ENCODE data around the gene TRANK1. TPM values are rescaled to one million over a fixed set of nuclear protein-coding genes. Genes with fewer than 3 reads are reported as not detected.

TRANK1 gene
- total and polyA plus RNA-seq, 2 of the 4 experiments (the other 2 are of a cell fraction): 7.9 to 12.7 TPM

DNA sequence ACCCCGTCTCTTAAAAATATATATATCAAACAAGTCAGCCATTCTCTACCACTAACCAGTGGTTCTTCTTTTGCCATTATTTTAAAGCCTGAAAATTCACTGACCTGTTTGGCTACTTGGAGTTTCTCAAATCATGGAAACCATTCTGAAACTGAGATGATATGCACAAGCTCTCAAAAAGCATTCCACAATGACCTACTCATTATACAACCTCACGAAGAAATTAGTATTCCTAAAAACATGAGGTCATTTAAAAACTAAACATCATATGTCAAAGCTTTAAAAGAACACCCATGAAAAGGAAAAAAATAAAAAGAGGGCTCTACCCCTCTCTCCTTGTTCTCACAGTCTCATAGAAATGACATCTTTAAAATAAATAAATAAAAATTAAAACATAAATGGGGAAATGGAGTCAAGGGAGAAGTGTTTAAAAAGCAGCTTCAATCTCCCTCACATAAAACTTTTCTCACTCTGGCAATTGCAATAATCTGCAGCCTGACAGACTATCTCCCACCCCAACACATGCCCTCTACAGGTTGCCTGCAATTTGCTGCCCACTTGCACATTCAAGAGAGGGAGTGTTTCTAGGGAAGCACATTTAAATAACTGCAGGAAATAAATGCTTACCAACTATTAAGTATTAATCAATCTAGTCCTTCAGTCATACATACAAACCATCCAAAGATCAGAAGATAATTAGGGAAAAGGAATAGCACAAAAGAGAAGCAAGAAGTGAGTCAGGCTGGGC, 73.3 kb downstream of the TRANK1 start:
- Histone ChIP-seq H4K8ac (ENCODE audit: low read depth in 2 of 2, low read length in 2 of 2) (no peak overlapping the region), H2BK120ac (ENCODE audit: low read depth, low read length) (no peak overlapping the region), H3K14ac (replicated peaks; ENCODE audit: low read depth, low read length) (no peak overlapping the region), H3K23ac (ENCODE audit: low read depth, low read length) (no peak overlapping the region), H3K9me1 (ENCODE audit: insufficient read depth, low read length) (no peaks in the 10 kb centered on the region), H2BK15ac (ENCODE audit: low read depth, low read length) (no peak overlapping the region), H3K4me1 (ENCODE audit: control insufficient read depth, insufficient read depth, low read length) (no peaks in the 10 kb centered on the region), H2AK9ac (replicated peaks; ENCODE audit: low read depth, low read length, poor library complexity) (no peak overlapping the region), H3K36me3 (ENCODE audit: control insufficient read depth, insufficient read depth, low read length) (0 out of 2 replicates have a peak, but pooled peaks cover 1% of the 10 kb centered on the region), H3K18ac (ENCODE audit: low read depth, low read length) (no peak overlapping the region), H2BK20ac (ENCODE audit: low read depth, low read length) (no peak overlapping the region), H3K9me3 (ENCODE audit: control insufficient read depth, insufficient read depth, low read length) (no peaks in the 10 kb centered on the region), H4K91ac (ENCODE audit: insufficient read depth, low read depth, low read length) (no peak overlapping the region), H3K79me1 (ENCODE audit: low read depth in 1 of 2, low read length in 2 of 2) (no peaks in the 10 kb centered on the region), H3K27me3 (ENCODE audit: control insufficient read depth, insufficient read depth, low read length) (no peaks in the 10 kb centered on the region), H3K4me3 (ENCODE audit: insufficient read depth, low read depth, low read length) (no peak overlapping the region), H2AFZ (replicated peaks; ENCODE audit: low read length, poor library complexity) (no peak overlapping the region), H4K5ac (ENCODE audit: low read depth, low read length) (no peak overlapping the region), H2BK5ac (ENCODE audit: low read depth, low read length, poor library complexity, severe bottlenecking) (no peak overlapping the region), H3K4me2 (ENCODE audit: low read depth, low read length) (no peak overlapping the region), H3K56ac (ENCODE audit: extremely low read depth, insufficient read depth, low read length) (no peak overlapping the region), H2AK5ac (ENCODE audit: low read depth, low read length) (no peak overlapping the region), H4K20me1 (ENCODE audit: insufficient read depth, low read length) (no peaks in the 10 kb centered on the region), H3K27ac (ENCODE audit: insufficient read depth, low read length) (no peak overlapping the region), H3K9ac (ENCODE audit: low read depth, low read length) (no peak overlapping the region), H3K4ac (ENCODE audit: low read depth, low read length) (no peak overlapping the region)
- in situ Hi-C loops (cut with MboI; ENCODE audit: low sequenced_read_pairs) (no loop called here), intact Hi-C loops (cut with micrococcal nuclease) (no loop called here), dilution Hi-C loops (cut with HindIII; ENCODE audit: low sequenced_read_pairs, unreplicated experiment) (no loop called here)
- WGBS, 2 experiments (ENCODE audit: extremely low coverage in 2 of 2, insufficient read length in 1 of 2): no CpG with 5 or more reads among the region's 2 CpGs
- ATAC-seq (ENCODE audit: low read depth) (peak; percentile 77), DNase-seq (peak; percentile 65)
- no TSS peak for BruUV-seq (replicated peaks)
- ChIA-PET POLR2A (ENCODE audit: unreplicated experiment) (no interaction called here), CTCF (interaction anchor here (1.5 kb wide), 1 partner anchor 13 kb away, joined by 3 read pairs; no protein-coding TSS in a partner anchor)
- TF ChIP-seq, protein P1, sequence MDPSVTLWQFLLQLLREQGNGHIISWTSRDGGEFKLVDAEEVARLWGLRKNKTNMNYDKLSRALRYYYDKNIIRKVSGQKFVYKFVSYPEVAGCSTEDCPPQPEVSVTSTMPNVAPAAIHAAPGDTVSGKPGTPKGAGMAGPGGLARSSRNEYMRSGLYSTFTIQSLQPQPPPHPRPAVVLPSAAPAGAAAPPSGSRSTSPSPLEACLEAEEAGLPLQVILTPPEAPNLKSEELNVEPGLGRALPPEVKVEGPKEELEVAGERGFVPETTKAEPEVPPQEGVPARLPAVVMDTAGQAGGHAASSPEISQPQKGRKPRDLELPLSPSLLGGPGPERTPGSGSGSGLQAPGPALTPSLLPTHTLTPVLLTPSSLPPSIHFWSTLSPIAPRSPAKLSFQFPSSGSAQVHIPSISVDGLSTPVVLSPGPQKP (IDR thresholded peaks at IDR 0.05; ENCODE audit: borderline replicate concordance, low read depth, low read length): no peak
- TF ChIP-seq RAD21 (IDR thresholded peaks at IDR 0.05; ENCODE audit: low read length) (no peak), MAZ (IDR thresholded peaks at IDR 0.05; ENCODE audit: borderline replicate concordance, low read depth, low read length) (no peak), MXI1 (IDR thresholded peaks at IDR 0.05; ENCODE audit: borderline replicate concordance, low read depth, low read length) (no peak), RCOR1 (IDR thresholded peaks at IDR 0.05; ENCODE audit: insufficient replicate concordance, low read length) (no peak), CHD1 (IDR thresholded peaks at IDR 0.05; ENCODE audit: low read depth, low read length) (no peak), MAFK (IDR thresholded peaks at IDR 0.05; ENCODE audit: low read depth, low read length) (no peak), FOS (IDR thresholded peaks at IDR 0.05; ENCODE audit: low read depth, low read length) (no peak), BHLHE40 (IDR thresholded peaks at IDR 0.05; ENCODE audit: low read depth, low read length) (no peak), NFE2L2 (IDR thresholded peaks at IDR 0.05; ENCODE audit: low read depth, low read length) (no peak), POLR2A (IDR thresholded peaks at IDR 0.05; ENCODE audit: low read depth, low read length) (no peak), CEBPB (IDR thresholded peaks at IDR 0.05; ENCODE audit: low read depth, low read length) (no peak), RFX5 (IDR thresholded peaks at IDR 0.05; ENCODE audit: low read depth, low read length) (no peak), SMC3 (IDR thresholded peaks at IDR 0.05; ENCODE audit: low read depth, low read length) (no peak)
- TF ChIP-seq, protein P2, sequence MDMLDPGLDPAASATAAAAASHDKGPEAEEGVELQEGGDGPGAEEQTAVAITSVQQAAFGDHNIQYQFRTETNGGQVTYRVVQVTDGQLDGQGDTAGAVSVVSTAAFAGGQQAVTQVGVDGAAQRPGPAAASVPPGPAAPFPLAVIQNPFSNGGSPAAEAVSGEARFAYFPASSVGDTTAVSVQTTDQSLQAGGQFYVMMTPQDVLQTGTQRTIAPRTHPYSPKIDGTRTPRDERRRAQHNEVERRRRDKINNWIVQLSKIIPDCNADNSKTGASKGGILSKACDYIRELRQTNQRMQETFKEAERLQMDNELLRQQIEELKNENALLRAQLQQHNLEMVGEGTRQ (IDR thresholded peaks at IDR 0.05; ENCODE audit: low read depth, low read length): no peak
- TF ChIP-seq, protein P3, sequence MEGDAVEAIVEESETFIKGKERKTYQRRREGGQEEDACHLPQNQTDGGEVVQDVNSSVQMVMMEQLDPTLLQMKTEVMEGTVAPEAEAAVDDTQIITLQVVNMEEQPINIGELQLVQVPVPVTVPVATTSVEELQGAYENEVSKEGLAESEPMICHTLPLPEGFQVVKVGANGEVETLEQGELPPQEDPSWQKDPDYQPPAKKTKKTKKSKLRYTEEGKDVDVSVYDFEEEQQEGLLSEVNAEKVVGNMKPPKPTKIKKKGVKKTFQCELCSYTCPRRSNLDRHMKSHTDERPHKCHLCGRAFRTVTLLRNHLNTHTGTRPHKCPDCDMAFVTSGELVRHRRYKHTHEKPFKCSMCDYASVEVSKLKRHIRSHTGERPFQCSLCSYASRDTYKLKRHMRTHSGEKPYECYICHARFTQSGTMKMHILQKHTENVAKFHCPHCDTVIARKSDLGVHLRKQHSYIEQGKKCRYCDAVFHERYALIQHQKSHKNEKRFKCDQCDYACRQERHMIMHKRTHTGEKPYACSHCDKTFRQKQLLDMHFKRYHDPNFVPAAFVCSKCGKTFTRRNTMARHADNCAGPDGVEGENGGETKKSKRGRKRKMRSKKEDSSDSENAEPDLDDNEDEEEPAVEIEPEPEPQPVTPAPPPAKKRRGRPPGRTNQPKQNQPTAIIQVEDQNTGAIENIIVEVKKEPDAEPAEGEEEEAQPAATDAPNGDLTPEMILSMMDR (conservative IDR thresholded peaks at IDR 0.05; ENCODE audit: low read depth, low read length): no peak

Measured in IMR-90 (cell line).